ENCODE measurements around the gene AGXT.
"Not testable (repeated sequence)": the region's sequence is repeated elsewhere in the genome, so short reads cannot be mapped to it uniquely, and the experiment has no call there.

Gene AGXT

DNA sequence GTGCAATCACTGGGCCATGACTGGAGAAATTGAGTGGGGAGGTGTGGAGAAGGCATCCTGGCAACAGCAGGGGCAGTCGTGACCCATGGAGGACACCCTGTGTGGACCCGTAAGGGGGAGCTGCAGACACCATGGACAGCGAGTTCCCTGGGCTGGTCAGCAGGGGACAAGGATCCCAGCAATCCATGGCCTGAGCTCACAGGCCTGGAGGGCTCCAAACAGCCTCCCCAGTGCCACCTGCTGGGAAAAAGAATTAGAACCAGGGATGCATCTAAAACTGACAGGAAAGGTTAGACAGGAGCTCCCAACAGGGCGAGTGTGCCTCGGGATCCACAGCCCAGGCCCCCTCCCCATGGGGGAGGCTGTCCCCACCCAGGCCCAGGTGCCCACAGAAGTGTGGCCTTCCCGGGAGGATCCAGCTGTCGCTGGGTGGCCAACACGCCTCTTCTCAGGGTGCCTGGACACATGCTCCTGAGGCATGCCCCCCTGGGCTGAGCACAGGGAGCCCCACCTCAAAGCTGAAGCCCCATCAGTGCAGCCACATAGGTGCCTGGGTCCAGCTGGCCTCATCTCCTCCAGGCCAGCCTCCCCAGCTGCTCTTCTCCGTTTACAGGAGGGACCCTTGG, 28.1 kb upstream of the AGXT start:
- DNase-seq (ENCODE audit: low spot score) = peak; percentile 27

- DNase-seq (ENCODE audit: low spot score) = not testable (repeated sequence)
Observed at GRCh38 chr2:240846309-240846708, 22.3 kb upstream of the AGXT start.

DNA sequence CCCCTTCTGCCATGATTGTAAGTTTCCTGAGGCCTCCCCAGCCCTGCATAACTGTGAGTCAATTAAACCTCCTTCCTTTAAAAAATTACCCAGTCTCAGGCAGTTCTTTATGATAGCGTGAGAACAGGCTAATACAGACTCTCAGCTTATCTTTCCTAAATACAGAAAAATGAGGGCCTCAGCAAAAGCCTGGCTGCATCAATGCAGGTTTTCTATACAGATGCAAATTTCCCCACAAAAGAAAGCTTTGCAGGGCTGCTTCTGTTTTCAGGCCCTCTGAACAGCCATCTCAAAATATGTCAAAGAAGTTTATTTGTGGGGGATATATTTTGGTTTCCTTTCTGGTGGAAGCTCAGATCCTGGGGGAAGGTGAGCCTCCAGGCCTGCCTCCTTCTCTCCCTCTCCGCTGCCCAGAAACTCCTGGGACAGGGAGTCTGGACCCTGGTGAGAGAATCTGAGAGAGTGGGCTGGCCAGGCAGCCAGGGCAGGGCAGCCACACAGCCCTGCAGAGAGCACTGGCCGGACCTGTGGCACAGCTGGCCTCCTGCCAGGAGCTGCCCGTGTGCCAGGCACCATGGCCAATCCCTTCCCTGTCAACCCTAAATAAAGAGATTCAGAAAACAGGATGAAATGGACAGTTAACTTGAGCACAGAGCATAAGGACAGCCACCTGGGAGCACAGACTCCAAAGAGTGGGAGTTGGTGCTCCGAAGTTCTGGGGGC, 21.6 kb upstream of the AGXT start:
- no peak for DNase-seq (ENCODE audit: low spot score)

DNA sequence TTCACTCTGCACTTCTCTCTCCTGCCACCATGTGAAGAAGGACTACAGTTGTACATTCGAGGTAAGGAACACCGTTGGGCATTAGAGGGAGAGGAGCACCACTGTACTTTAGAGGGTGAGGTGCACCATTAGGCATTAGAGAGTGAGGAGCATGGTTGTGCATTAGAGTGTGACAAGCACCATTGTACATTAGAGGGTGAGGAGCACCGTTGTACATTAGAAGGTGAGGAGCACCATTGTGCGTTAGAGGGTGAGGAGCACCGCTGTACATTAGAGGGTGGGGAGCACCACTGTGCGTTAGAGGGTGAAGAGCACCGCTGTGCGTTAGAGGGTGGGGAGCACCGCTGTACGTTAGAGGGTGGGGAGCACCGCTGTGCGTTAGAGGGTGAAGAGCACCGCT, 20.8 kb upstream of the AGXT start:
- no peak for DNase-seq (ENCODE audit: low spot score)

- no peak for DNase-seq (ENCODE audit: low spot score)
Observed at GRCh38 chr2:240848900-240849680, 19.5 kb upstream of the AGXT start.

DNA sequence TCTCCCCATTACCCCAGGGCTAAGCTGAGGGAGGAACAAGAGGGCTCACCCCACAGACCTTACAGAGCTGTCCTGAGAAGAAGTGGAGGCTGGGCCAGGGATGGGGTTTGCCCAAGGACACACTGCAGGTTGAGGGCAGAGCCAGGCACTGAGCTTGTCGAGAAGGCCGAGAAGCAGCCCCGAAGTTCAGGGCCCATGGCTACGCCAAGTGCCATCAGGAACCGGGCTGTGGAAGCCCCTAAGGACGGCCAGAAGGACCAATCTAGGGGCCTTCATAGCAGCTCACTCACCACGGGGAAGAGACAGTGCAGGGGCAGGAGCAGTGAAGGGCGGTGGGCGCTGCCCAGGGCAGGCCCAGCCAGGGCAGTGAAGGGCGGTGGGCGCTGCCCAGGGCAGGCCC, 18.6 kb upstream of the AGXT start:
- no peak for DNase-seq (ENCODE audit: low spot score)

DNA sequence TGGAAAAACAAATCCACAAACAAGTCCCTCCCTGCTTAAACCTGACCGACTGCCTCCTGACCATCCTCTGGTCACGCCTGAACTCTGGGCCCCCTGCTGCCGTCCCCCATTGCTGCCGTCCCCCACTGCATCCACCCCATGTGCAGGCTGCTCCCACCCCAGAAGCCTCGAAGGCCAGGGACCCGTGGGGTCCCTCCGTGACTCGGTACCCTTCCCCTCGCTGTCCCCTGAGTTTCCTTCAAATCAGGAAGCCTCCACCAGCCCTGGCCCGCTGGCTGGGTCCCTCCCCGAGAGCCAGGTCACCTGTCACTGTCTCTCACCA, 17.9 kb upstream of the AGXT start:
- DNase-seq (ENCODE audit: low spot score) = no peak

DNA sequence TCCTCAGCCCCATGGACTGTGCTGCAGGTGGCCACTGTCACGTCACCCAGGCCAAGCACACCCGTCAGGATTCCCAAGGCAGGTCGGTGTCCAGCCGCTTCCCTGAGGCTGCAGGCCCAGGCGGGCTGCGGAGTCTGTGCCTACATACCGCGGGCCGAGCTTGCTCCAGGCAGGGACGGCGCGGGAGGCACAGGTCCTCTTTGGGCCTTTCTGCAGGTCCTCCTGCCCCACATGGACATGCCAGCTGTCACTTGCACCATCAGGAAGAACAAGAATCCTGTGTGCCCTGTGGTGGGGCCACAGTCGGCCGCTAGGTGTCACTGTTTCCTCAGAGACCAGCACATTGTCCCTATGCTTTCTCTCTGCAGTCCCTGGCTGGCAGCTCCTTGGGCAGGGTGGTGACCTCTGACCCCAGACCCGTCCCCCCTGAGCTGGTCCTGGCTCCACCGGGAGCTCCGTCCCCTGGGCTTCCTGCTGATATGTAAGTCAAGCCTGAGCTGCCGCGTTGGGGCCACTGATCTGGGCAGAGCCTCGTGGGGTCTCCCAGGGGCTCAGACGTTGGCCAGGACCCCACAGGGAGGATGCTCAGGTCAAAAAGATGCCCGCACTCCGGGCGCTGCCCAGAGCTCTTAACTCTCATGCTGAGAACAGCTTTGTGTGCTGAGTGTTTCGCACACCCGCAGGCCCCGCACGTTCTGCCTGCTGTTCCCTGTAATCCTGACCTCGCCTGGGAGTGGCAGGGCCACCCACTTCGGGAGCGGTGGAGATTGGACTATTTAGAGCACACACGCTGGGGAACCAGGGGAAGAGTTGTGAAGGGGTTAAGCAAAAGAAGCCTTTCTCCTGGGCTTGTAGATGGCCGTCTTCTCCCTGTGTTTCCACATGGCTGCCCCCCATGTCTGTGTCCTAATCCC, 17.3 kb upstream of the AGXT start:
- peak; percentile 71 for DNase-seq (ENCODE audit: low spot score)

DNA sequence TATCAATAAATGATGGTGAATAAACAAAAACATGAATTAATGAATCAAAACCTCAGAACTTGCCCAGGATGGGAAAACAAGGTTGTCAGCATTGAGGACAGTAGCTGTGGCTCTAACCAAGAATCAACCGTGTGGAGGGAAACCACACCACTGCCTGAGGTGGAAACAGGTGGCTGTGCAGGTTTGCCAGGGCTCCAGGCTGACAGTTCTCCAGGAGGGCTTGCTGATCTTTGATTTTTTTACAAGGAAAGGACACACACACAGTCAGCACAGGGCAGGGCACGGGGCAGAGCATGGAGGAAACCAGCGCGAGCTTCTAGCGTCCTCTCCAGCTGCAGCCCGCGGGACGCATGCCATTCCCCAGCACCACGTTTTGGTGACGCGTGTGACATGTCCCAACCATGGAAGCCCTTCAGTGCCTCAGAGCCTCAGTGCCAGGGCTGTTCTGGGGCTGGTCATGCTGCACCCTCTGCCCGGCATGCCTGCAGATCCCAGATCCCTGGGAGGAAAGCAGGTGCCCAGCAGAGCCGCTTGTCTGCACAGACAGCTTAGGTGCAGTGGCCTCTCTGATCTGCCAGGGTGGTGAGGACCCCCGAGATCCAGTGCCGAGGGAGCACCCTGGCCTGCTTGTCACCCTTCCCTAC, 15.8 kb upstream of the AGXT start:
- DNase-seq (ENCODE audit: low spot score) = no peak

DNA sequence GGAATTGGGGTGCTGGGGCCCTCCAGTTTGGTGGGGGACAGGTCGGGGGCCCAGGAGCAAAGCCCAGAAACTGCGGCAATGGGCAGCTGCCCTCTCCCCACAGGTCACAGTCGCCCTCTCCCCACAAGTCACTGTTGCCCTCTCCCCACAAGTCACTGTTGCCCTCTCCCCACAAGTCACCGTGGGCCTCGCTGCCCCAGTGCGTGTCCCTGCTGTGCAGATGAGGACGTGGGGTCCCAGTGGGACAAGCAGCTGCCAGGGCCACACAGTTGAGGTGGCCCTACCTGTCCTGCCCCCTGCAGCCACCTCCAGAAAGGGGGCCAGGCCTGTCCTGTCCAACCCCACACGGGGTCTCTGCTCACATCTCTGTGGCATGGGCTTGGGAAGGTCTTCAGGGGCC, 13.0 kb upstream of the AGXT start:
- no peak for DNase-seq (ENCODE audit: low spot score)

GRCh38 chr2:240856151-240856980, 12.3 kb upstream of the AGXT start:
- peak; percentile 27 for DNase-seq (ENCODE audit: low spot score)

- DNase-seq (ENCODE audit: low spot score) = no peak
Observed at GRCh38 chr2:240857039-240858008, 11.3 kb upstream of the AGXT start.

- no peak for DNase-seq (ENCODE audit: low spot score)
Observed at GRCh38 chr2:240858321-240858720, 10.3 kb upstream of the AGXT start.

GRCh38 chr2:240858871-240859270, 9.8 kb upstream of the AGXT start:
- no peak for DNase-seq (ENCODE audit: low spot score)

GRCh38 chr2:240861547-240861946, 7.1 kb upstream of the AGXT start:
- no peak for DNase-seq (ENCODE audit: low spot score)

- no peak for DNase-seq (ENCODE audit: low spot score)
Observed at GRCh38 chr2:240864475-240864874, 4.1 kb upstream of the AGXT start.

GRCh38 chr2:240865391-240865790, 3.2 kb upstream of the AGXT start:
- DNase-seq (ENCODE audit: low spot score) = no peak

DNA sequence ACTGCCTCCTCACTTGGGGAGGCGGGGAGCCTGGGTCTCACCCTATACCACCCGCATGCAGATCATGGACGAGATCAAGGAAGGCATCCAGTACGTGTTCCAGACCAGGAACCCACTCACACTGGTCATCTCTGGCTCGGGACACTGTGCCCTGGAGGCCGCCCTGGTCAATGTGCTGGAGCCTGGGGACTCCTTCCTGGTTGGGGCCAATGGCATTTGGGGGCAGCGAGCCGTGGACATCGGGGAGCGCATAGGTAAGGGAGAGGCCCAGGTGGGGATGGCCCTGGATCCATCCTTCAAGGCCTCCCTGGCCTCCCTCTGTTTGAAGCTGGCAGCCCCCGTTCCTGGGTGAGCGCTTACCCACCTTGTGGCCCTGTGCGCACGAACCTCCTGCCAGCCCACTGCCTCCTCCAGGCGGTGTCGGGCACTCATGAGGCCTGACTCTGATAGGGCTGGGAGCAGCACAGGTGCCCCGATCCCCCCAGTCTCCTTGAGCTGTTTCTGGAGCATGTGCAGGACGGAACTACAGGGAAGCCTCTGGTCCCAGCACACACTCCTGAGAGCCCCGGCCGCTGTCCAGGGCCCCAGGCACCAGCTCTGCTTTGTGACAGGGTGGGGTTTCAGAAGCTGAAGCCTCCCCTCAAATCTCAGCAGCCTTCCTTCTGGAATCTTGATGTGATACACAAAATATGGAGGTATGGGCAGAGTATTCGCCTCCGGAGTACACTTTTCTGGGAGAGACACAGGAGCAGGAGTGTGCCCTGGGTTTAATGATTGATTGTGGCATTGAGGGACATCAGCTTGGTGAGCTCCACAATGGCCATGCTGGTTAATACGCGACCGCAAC, 708 bp downstream of the AGXT start:
- no peak for DNase-seq (ENCODE audit: low spot score)
